Liver (tissue), 3 donors: ENCODE data around the gene NOTCH1.

Experiments
- CTCF ChIP-seq: fragments of 150-350 bp; IDR thresholded peaks from 2 replicates; pipeline ENCODE4 v1.5.1; 2017; ENCODE audit warnings: improper control_type of control experiment, low read depth, low read length; ENCODE audit not compliant: missing input control
- GABPA ChIP-seq, 2 donors: IDR thresholded peaks in 1 of 2; conservative IDR thresholded peaks in 1 of 2; 2 replicates each; pipeline ENCODE4 v1.6.1; 2016; ENCODE audit warnings: antibody characterized with exemption in 2 of 2, mild to moderate bottlenecking in 1 of 2, moderate library complexity in 1 of 2
- REST ChIP-seq: IDR thresholded peaks from 2 replicates; pipeline ENCODE4 v1.6.1; 2016; ENCODE audit warnings: antibody characterized with exemption, mild to moderate bottlenecking
- SP1 ChIP-seq: IDR thresholded peaks from 2 replicates; pipeline ENCODE4 v1.6.1; 2018; ENCODE audit warnings: antibody characterized with exemption, mild to moderate bottlenecking
- donor health status: healthy.
- donor health status: healthy.

- TF ChIP-seq REST: peak; percentile 96
- peak; percentile 62 for TF ChIP-seq SP1
- peak in 1 of 2 donors; percentile 38 for TF ChIP-seq GABPA (IDR thresholded peaks at IDR 0.05 in 1 of 2, conservative IDR thresholded peaks at IDR 0.05 in 1 of 2)
- peak; percentile 91 for TF ChIP-seq CTCF
Measured at GRCh38 chr9:136485049-136486045, 60.5 kb downstream of the NOTCH1 start.
